Mammary epithelial cell (primary cell): ENCODE results near the gene TEAD1.

Source experiments
- CTCF ChIP-seq, 2 donors: IDR thresholded peaks in 1 of 2; conservative IDR thresholded peaks in 1 of 2; 2 replicates each; pipeline ENCODE4 v1.5.1; 2011 to 2012; ENCODE audit warnings: inconsistent platforms in 2 of 2, low read length in 2 of 2, mild to moderate bottlenecking in 2 of 2, control low read depth in 1 of 2, low read depth in 1 of 2; ENCODE audit not compliant: insufficient read depth in 1 of 2; ENCODE audit errors: extremely low read depth in 1 of 2
- EZH2 ChIP-seq: IDR thresholded peaks from 2 replicates; pipeline ENCODE4 v1.6.1; 2012; ENCODE audit warnings: low read length, inconsistent platforms, borderline replicate concordance

- TF ChIP-seq CTCF (conservative IDR thresholded peaks at IDR 0.05 in 1 of 2, IDR thresholded peaks at IDR 0.05 in 1 of 2; ENCODE audit: extremely low read depth in 1 of 2, insufficient read depth in 1 of 2, low read depth in 1 of 2, low read length in 2 of 2) (no peak), EZH2 (no peak)
Observed at GRCh38 chr11:12771875-12772274, 97.7 kb downstream of the TEAD1 start.
